TTC549 (cell line): ENCODE data around the gene EGLN1.
A peak's percentile ranks its signal among the peaks of the same experiment; 100 is the strongest.
"Not testable (repeated sequence)": the region's sequence is repeated elsewhere in the genome, so short reads cannot be mapped to it uniquely, and the experiment has no call there.

Experiments used
- FAIRE-seq: peaks from 2 replicates; lab custom pipeline; 2012; peaks lifted over from hg19 to GRCh38; lab: Jason Lieb, UNC

Gene EGLN1

DNA sequence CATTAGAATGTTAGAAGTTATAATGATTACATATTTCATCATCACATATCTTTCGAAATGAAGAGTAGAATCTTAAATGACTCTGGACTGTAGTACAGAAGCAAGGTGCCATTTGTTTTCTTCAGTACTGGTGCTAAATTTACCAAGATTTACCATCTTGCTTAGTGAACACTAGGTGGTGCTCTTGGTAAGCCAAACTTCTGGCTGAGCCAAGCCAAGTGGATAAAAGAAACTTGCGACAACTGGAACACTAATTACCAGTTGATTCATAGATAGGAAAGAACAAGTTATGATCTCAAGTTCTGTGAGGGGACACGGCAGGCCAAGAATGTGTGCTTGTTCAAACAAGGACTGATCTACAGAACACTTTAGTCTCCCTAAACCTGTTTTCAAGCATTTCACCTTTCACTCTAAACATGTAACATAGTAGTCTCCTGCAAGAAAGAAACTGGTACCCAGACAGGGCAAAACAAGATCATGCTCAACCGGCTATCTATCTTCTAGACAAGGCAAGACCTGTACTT, 64.2 kb downstream of the EGLN1 start:
- peak; percentile 98 for FAIRE-seq

DNA sequence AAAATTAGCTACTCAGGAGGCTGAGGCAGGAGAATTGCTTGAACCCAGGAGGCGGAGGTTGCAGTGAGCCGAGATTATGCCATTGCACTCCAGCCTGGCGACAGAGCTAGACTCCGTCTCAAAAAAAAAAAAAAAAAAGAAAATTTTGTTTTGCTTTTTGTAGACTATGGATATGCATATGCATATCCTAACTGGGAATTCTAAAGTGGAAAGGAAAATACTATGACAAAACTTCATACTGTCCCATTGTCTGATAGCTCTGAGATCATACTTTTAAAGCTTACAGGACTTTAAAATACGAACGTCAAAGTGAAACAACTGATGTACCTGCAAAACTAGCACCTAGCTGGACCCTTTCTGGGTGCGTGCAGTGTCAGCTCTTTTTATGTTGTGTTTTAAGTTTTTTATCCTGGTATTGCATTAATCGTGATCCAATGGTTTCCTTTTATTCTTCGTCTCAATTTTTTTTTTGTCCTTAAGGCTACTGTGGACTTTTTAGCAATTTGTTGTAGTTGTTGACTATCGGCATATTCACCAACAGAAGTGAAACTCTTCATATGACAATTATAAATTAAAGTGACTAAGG, 64.8 kb downstream of the EGLN1 start:
- no peak for FAIRE-seq

DNA sequence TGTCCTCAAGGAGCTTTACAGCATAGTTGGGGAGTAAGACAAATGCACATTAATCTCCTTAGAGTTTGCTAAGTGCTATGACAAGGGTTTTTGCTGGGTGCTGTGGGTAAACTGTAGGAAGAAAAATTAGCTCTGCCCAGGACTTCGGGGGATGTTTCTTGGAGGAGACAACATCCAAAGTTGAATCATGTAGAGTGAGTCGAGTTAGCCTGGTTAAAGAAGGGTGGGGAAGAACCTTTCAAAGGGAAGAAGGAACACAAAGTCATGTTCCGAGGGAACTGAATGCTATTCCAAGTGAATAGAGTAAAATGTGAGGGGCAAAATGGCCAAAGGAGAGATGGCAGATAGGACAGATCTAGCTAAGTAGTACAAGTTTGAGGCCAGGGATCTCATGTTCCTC, 66.9 kb downstream of the EGLN1 start:
- no peak for FAIRE-seq

DNA sequence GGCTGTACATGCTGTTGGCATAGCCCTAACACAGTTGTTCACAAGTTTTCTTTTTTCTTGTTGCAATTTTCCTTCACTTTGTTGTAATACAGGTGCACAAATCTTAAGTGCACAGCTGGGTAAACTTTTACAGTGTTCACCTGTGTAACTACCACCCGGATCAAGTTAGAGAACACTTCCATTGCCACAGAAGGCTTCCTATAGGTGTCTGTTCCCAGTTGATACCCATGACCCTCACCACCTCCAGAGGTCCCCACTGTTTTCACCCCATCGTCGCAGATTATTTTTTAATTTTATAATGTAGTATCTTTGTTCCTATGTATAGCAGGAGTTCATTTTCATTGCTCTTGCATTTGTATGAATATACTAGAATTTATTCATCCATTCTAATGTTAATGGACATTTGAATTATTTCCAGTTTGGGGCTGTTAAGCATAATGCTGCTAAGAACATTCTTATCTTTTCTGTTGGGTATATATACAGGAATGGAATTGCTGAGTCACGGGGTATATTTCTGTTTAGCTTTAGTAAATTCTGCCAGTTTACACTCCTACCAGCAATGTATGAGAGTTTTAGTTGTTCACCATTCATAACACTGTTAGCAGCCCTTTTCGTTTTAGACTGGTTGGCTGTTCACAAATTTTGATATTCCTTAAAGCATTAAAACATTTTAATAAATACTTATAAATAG, 67.6 kb downstream of the EGLN1 start:
- FAIRE-seq = peak; percentile 75

- FAIRE-seq = no peak
Measured at GRCh38 chr1:231353086-231353485, 69.0 kb downstream of the EGLN1 start.

GRCh38 chr1:231351816-231352215, 70.3 kb downstream of the EGLN1 start:
- no peak for FAIRE-seq

GRCh38 chr1:231348856-231349255, 73.2 kb downstream of the EGLN1 start:
- FAIRE-seq = not testable (repeated sequence)

DNA sequence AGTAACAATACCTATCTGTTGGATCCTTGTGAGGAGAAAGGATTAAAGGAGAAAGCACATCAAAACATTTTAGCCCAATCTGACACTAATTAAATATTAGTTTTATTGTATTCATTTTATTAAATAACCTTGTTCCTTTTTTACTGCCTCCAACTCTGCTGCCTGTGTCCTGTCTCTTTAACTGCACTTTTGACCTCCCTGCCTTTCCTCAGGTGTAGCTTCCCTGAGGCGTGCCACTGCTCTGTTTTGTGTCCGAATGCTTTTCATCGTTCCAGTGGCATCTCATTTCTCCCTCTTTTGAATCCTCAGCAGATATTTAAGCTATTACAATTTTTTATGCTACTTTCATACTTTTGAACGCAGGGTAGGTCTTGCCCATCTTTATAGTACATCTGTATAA, 73.6 kb downstream of the EGLN1 start:
- no peak for FAIRE-seq

- FAIRE-seq = no peak
Measured at GRCh38 chr1:231347961-231348360, 74.1 kb downstream of the EGLN1 start.

DNA sequence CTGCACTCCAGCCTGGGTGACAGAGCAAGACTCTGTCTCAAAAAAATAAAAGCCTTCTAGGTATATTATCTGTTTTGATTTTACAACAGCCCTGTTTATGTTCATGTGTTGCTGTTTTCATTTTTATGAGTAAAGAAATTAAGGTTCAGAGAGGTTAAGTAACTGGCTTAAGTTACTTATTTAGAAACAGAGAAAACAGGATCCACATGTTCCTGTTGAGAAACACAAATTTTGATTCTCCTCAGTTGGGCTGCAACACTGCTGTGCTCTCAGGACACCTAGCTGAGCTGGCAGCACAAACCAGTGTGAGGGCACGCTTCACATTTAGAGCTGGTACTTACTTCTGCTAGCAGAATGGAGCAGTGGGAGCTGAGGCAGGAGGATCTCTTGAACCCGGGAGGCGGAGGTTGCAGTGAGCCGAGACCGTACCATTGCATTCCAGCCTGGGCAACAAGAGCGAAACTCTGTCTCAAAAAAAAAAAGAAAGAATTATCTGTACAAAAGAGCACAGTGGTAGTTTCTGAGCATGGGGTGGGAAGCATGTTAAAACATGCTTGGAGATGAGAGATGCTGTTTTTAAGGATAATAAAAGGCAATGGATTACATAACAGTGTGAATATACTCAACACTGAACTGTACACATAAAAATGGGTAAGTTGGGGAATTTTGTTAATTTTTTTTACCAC, 81.6 kb downstream of the EGLN1 start:
- no peak for FAIRE-seq

- no peak for FAIRE-seq
Measured at GRCh38 chr1:231338270-231339128, 83.6 kb downstream of the EGLN1 start, which contains the start of gene SPRTN. TSS of gene SPRTN (plus strand) at chr1:231338293. CDS start at chr1:231338384, 91 bp downstream.

DNA sequence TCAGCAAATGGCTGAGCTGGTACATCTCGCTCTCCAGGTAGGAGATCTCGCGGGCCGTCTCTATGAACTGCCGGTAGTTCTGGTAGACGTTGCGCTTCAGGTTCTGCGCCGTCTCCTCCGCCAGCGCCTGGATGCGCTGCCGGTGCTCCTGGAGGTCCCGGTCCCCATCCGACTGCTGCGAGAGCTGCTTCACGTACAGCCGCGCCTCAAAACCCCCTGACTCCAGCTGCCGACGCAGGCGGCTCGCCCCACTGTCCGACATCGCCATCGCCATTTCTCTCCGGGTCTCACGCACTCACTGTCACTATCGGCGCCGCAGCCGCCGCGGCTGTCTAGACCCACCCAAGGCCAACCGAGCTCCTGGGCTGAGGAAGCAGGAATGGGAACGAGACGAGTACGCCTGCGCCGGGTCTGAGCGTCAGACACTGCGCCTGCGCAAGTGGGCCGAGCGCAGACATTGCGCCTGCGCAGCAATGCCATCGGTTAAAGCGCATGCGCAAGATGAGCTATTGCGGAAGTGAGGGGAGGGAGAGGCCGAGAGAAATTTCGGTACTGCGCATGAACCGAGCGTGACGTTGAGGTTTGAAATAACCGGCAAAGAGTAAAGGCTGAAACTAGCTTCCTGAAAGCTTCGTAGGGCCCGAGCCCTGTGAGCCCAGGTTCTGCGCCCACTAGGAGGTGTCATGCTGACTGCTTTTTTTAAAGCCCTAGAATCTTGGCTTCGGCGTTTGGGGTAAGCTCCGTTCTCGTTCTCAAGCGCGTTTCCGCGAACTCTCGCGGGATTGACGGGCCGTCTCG, 84.4 kb downstream of the EGLN1 start, which contains the start of gene EXOC8:
EXOC8 (minus strand) TSS at position 381 of the 798 bp plus-strand sequence; CDS start at position 274, 107 bp downstream.
- peak; percentile 88 for FAIRE-seq

DNA sequence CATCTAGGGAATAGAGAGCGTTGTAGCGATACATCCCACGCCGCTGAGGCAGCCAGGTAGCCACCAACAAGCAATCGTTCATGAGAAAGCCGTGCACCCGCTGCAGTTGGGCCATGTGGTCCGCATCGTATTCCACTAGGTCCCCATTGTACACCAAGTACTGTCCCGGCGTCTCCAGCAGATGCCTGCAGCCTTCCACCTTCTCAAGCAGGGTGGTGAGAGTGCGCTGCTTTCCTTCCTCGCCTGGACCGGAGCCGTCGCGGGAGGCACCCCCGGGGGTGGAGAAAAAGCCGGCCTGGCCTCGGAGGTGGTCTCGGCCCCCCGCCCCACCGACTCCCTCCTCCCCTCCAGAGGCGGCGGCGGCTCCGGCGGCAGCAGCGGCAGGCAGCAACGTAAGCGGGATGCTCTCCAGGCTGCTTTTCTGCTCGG, 85.0 kb downstream of the EGLN1 start:
- no peak for FAIRE-seq

GRCh38 chr1:231335663-231336602, 86.2 kb downstream of the EGLN1 start:
- no peak for FAIRE-seq

DNA sequence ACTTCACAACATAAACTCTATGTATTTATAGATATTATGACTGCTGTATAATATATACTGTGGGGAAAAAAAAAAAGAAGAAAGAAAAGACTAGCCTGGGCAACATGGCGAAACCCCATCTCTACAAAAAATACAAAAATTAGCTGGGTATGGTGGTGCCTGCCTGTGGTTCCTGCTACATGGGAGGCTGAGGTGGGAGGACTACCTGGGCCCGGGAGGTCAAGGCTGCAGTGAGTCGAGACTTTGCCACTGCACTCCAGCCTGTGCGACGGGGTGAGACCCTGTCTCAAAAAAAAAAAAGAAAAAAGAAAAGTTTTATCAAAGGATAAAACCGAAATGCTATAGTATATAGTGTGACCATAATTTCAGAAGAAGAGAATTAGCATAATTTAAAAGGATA, 87.1 kb downstream of the EGLN1 start:
- no peak for FAIRE-seq

- peak; percentile 17 for FAIRE-seq
Measured at GRCh38 chr1:231334079-231334666, 87.9 kb downstream of the EGLN1 start.

DNA sequence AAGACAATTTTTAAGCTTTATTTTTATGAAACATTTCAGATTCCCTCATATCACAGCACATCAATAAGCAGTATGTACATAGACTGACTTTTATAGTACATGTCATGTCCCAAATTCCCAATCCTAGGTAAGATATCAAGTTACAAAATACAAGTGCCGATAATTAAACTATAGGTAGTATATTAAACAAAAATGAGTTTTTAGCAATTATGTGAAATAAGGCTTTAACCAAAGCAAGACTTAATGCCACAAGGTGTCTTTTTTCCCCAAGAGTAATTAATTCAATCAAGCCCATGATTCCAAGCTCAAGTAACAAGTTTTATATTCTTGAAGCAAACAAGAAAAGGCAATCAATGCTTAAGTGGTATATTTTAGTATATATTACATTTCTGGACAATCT, 89.3 kb downstream of the EGLN1 start:
- peak; percentile 7 for FAIRE-seq

DNA sequence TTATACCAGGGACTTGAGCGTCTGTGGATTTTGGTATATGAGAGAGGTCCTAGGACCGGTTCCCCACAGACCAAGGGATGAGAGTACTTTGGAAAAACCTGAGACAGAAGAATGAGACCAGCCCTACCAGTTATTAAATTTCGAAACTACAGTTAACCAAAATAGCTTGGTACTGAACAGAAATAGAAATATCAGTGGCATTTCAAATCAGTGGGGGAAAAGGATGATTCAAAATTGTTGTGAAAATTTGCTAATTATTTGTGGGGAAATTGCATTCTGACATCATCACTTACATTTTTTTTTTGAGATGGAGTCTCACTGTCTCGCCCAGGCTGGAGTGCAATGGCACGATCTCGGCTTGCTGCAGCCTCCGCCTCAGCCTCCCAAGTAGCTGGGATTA, 92.6 kb downstream of the EGLN1 start:
- no peak for FAIRE-seq

DNA sequence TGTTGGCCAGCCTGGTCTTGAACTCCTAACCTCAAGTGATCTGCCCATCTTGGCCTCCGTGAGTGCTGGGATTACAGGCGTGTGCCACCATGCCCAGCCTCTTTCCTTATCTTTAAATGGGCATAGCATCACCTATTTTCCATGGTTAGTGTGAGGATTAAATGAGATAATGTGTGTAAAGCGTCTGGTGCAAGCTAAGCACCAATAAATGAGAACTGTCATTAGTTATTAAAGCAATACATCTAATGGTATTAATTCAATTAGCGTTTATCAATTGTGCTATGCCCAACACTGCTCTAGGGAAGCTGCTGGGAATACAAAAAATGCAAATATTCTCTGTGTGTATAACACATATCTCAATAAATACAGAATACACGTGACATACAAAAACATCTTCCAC, 94.5 kb downstream of the EGLN1 start:
- no peak for FAIRE-seq

DNA sequence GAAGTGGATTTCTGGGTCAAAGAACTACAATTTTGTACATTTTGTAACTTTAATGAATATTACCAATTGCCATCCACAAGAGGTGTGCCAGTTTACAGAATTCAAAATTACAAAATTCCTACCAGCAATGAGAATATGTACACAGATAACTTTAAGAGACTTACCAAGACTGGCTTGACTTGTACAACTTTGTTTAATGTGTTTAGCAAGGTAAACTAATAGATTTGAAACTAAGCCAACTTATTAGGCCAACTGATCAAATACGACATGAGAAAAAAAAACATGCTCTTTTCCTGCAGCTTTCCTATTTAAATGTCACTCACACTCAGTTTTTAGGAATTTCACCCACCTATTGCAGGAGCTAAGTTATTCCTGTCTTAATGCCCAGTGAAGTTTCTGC, 95.8 kb downstream of the EGLN1 start:
- no peak for FAIRE-seq
